H1 (cell line): ENCODE data around the gene PLB1. TPM values are rescaled to one million over a fixed set of nuclear protein-coding genes. Genes with fewer than 3 reads are reported as not detected.

Experiments used
- CTCF ChIA-PET: fragments of 300-600 bp; sonication (Branson Sonifier 250); formaldehyde crosslinking; loops from one replicate; lab custom pipeline; 2021; ENCODE audit not compliant: partially characterized antibody; lab: Charles Lee
- POLR2A ChIA-PET: fragments of 300-600 bp; sonication (Branson Sonifier 250); formaldehyde crosslinking; loops from one replicate; lab custom pipeline; 2021; ENCODE audit warnings: inconsistent platforms; ENCODE audit not compliant: partially characterized antibody; lab: Charles Lee
- DNase-seq, 2 experiments: peaks; one replicate each; pipeline versions ENCODE4 v3.0.0 to v3.0.0-alpha.2; 2010 to 2022; ENCODE audit warnings: low spot score in 2 of 2, low read depth in 1 of 2, mixed read lengths in 1 of 2
- FAIRE-seq: peaks from 2 replicates; lab custom pipeline; 2011; peaks lifted over from hg19 to GRCh38; lab: Jason Lieb, UNC
- H2AFZ ChIP-seq: 2 replicates; pipeline ENCODE4 v1.8.1; 2012; ENCODE audit warnings: low read length, inconsistent platforms
- H2AK5ac ChIP-seq: 2 replicates; pipeline ENCODE4 v1.6.1; 2013; ENCODE audit warnings: low read depth, low read length
- H2BK120ac ChIP-seq: replicated peaks from 2 replicates; pipeline ENCODE3; 2013; ENCODE audit warnings: low read depth, low read length, inconsistent platforms
- H2BK12ac ChIP-seq: 2 replicates; pipeline ENCODE4 v1.6.1; 2013; ENCODE audit warnings: low read depth, low read length
- H2BK15ac ChIP-seq: 2 replicates; pipeline ENCODE4 v1.6.1; 2013; ENCODE audit warnings: low read length
- H2BK20ac ChIP-seq: 2 replicates; pipeline ENCODE4 v1.6.1; 2013; ENCODE audit warnings: low read length
- H2BK5ac ChIP-seq: 2 replicates; pipeline ENCODE4 v1.6.1; 2013; ENCODE audit warnings: low read depth, low read length
- H3K14ac ChIP-seq: 2 replicates; pipeline ENCODE4 v1.6.1; 2013; ENCODE audit warnings: inconsistent platforms; ENCODE audit not compliant: insufficient read length
- H3K18ac ChIP-seq: 2 replicates; pipeline ENCODE4 v1.6.1; 2013; ENCODE audit warnings: low read length; ENCODE audit errors: extremely low read depth
- H3K23ac ChIP-seq: 2 replicates; pipeline ENCODE4 v1.6.1; 2013; ENCODE audit warnings: inconsistent platforms; ENCODE audit not compliant: insufficient read length
- H3K23me2 ChIP-seq: 2 replicates; pipeline ENCODE4 v1.6.1; 2013; ENCODE audit warnings: low read depth, low read length
- H3K27ac ChIP-seq: 2 replicates; pipeline ENCODE4 v1.6.1; 2011; ENCODE audit warnings: low read depth, low read length, inconsistent platforms
- H3K27me3 ChIP-seq, 4 experiments: replicated peaks in 1 of 4; 1 replicate in 1 of 4; 2 replicates in 3 of 4; pipeline versions ENCODE4 v1.6.1 to v1.8.1; 2011 to 2013; ENCODE audit warnings: low read length in 3 of 4, mild to moderate bottlenecking in 3 of 4, inconsistent platforms in 2 of 4, mixed read lengths in 2 of 4, moderate library complexity in 1 of 4; ENCODE audit not compliant: control insufficient read depth in 3 of 4, insufficient read depth in 3 of 4; ENCODE audit errors: extremely low read depth in 1 of 4
- H3K36me3 ChIP-seq, 4 experiments: 2 replicates each; pipeline versions ENCODE4 v1.6.1 to v1.8.1; 2011 to 2013; ENCODE audit warnings: mild to moderate bottlenecking in 4 of 4, low read length in 3 of 4, moderate library complexity in 2 of 4, control low read depth in 1 of 4, inconsistent platforms in 1 of 4; ENCODE audit not compliant: insufficient read depth in 4 of 4, control insufficient read depth in 2 of 4
- H3K4ac ChIP-seq: replicated peaks from 2 replicates; pipeline ENCODE3; 2013; ENCODE audit warnings: low read length, low read depth, mixed read lengths, inconsistent platforms; ENCODE audit not compliant: insufficient read length
- H3K4me1 ChIP-seq, 4 experiments: replicated peaks in 1 of 4; 1 replicate in 1 of 4; 2 replicates in 3 of 4; pipeline versions ENCODE4 v1.6.1 to v1.8.1; 2011 to 2013; ENCODE audit warnings: low read length in 3 of 4, inconsistent platforms in 2 of 4, mixed read lengths in 1 of 4; ENCODE audit not compliant: insufficient read depth in 4 of 4, control insufficient read depth in 3 of 4
- H3K4me2 ChIP-seq, 2 experiments: 2 replicates each; pipeline versions ENCODE4 v1.6.1 to v1.8.1; 2011 to 2013; ENCODE audit warnings: low read depth in 2 of 2, low read length in 2 of 2, control low read depth in 1 of 2, inconsistent platforms in 1 of 2, mild to moderate bottlenecking in 1 of 2; ENCODE audit not compliant: insufficient read depth in 1 of 2
- H3K4me3 ChIP-seq, 4 experiments: fragments of 200-600, 300-600 bp in 1 of 4; sonication (generic), shearing (Covaris generic), sonication (Bioruptor Twin) in 1 of 4; 2 replicates each; pipeline versions ENCODE4 v1.5.1 to v1.8.1; 2011 to 2016; ENCODE audit warnings: low read length in 4 of 4, low read depth in 3 of 4, control low read depth in 2 of 4, inconsistent platforms in 2 of 4, mild to moderate bottlenecking in 2 of 4, mixed read lengths in 1 of 4, moderate library complexity in 1 of 4; ENCODE audit not compliant: insufficient read depth in 2 of 4; ENCODE audit errors: extremely low read depth in 1 of 4
- H3K56ac ChIP-seq: replicated peaks from 2 replicates; pipeline ENCODE3; 2013; ENCODE audit warnings: low read depth, mild to moderate bottlenecking, mixed read lengths, low read length, inconsistent platforms; ENCODE audit not compliant: insufficient read length
- H3K79me1 ChIP-seq: 2 replicates; pipeline ENCODE4 v1.6.1; 2013; ENCODE audit warnings: low read depth, low read length, control low read depth
- H3K79me2 ChIP-seq, 2 experiments: 2 replicates each; pipeline versions ENCODE4 v1.6.1 to v1.8.1; 2012 to 2013; ENCODE audit warnings: low read length in 2 of 2, mild to moderate bottlenecking in 2 of 2, inconsistent platforms in 1 of 2; ENCODE audit not compliant: insufficient read depth in 2 of 2, control insufficient read depth in 1 of 2
- H3K9ac ChIP-seq, 4 experiments: replicated peaks in 1 of 4; 1 replicate in 1 of 4; 2 replicates in 3 of 4; pipeline versions ENCODE4 v1.6.1 to v1.8.1; 2011 to 2013; ENCODE audit warnings: low read depth in 3 of 4, low read length in 3 of 4, control low read depth in 2 of 4, mild to moderate bottlenecking in 2 of 4, moderate library complexity in 2 of 4, inconsistent platforms in 1 of 4; ENCODE audit errors: extremely low read depth in 1 of 4
- H3K9me3 ChIP-seq, 2 experiments: 2 replicates each; pipeline versions ENCODE4 v1.6.1 to v1.8.1; 2012 to 2013; ENCODE audit warnings: mild to moderate bottlenecking in 2 of 2, moderate library complexity in 2 of 2, control low read depth in 1 of 2, inconsistent platforms in 1 of 2, low read depth in 1 of 2, low read length in 1 of 2, mixed read lengths in 1 of 2; ENCODE audit not compliant: insufficient read depth in 2 of 2
- H4K20me1 ChIP-seq, 2 experiments: replicated peaks in 1 of 2; 2 replicates each; pipeline versions ENCODE3 to v1.8.1; 2011 to 2013; ENCODE audit warnings: inconsistent platforms in 2 of 2, low read length in 2 of 2, mild to moderate bottlenecking in 1 of 2; ENCODE audit not compliant: insufficient read depth in 2 of 2, control insufficient read depth in 1 of 2
- H4K5ac ChIP-seq: 2 replicates; pipeline ENCODE4 v1.6.1; 2013; ENCODE audit warnings: low read length, low read depth, mixed read lengths, inconsistent platforms; ENCODE audit not compliant: insufficient read length
- H4K8ac ChIP-seq: 2 replicates; pipeline ENCODE4 v1.8.0; 2013; ENCODE audit warnings: mild to moderate bottlenecking, moderate library complexity, low read length, inconsistent platforms; ENCODE audit not compliant: insufficient read depth; ENCODE audit errors: extremely low read depth
- H4K91ac ChIP-seq: replicated peaks from 2 replicates; pipeline ENCODE3; 2013; ENCODE audit warnings: low read length, mixed read lengths, inconsistent platforms; ENCODE audit not compliant: insufficient read length
- ASH2L ChIP-seq: fragments of 200-600, 300-600 bp; sonication (generic); IDR thresholded peaks from one replicate; pipeline ENCODE4 v1.7.1; 2017; ENCODE audit warnings: low read length
- ATF3 ChIP-seq: IDR thresholded peaks from 2 replicates; pipeline ENCODE4 v1.6.1; 2011; ENCODE audit warnings: low read depth, mild to moderate bottlenecking, low read length; ENCODE audit not compliant: insufficient read depth
- CHD2 ChIP-seq: IDR thresholded peaks from 2 replicates; pipeline ENCODE4 v1.6.1; 2012; ENCODE audit warnings: low read length, improper control_type of control experiment
- EGR1 ChIP-seq: IDR thresholded peaks from 2 replicates; pipeline ENCODE4 v1.6.1; 2011; ENCODE audit warnings: low read depth, low read length, borderline replicate concordance
- EP300 ChIP-seq, 2 experiments: IDR thresholded peaks; 1 replicate in 1 of 2; 2 replicates in 1 of 2; pipeline ENCODE4 v1.6.1; 2011 to 2012; ENCODE audit warnings: low read depth in 2 of 2, low read length in 2 of 2, mild to moderate bottlenecking in 2 of 2, borderline replicate concordance in 1 of 2, inconsistent platforms in 1 of 2, moderate library complexity in 1 of 2
- FOSL1 ChIP-seq: IDR thresholded peaks from 2 replicates; pipeline ENCODE4 v1.6.1; 2011; ENCODE audit warnings: mild to moderate bottlenecking, low read depth, low read length, moderate library complexity; ENCODE audit not compliant: insufficient read depth
- MAX ChIP-seq: IDR thresholded peaks from 2 replicates; pipeline ENCODE4 v1.6.1; 2012; ENCODE audit warnings: inconsistent platforms
- RAD21 ChIP-seq, 2 experiments: IDR thresholded peaks in 1 of 2; conservative IDR thresholded peaks in 1 of 2; 2 replicates each; pipeline ENCODE4 v1.6.1; 2011; ENCODE audit warnings: low read depth in 2 of 2, low read length in 2 of 2, improper control_type of control experiment in 1 of 2, inconsistent platforms in 1 of 2, mild to moderate bottlenecking in 1 of 2, moderate library complexity in 1 of 2
- RNF2 ChIP-seq: fragments of 200-900, 300-1000 bp; sonication (generic); IDR thresholded peaks from 2 replicates; pipeline ENCODE4 v1.7.1; 2016; ENCODE audit warnings: borderline replicate concordance, low read depth, mild to moderate bottlenecking, antibody characterized with exemption, low read length; ENCODE audit not compliant: poor library complexity, severe bottlenecking; ENCODE audit errors: missing control alignments
- RXRA ChIP-seq: IDR thresholded peaks from 2 replicates; pipeline ENCODE4 v1.6.1; 2011; ENCODE audit warnings: low read depth, mild to moderate bottlenecking, low read length, moderate library complexity; ENCODE audit not compliant: insufficient read depth
- SAP30 ChIP-seq: fragments of 300-600 bp; sonication (generic); IDR thresholded peaks from 2 replicates; pipeline ENCODE4 v1.7.1; 2012; ENCODE audit warnings: low read length, moderate library complexity, mild to moderate bottlenecking, inconsistent platforms; ENCODE audit not compliant: insufficient read depth, insufficient replicate concordance
- TBP ChIP-seq: IDR thresholded peaks from 2 replicates; pipeline ENCODE4 v1.6.1; 2011; ENCODE audit warnings: low read depth, low read length, improper control_type of control experiment
- TEAD4 ChIP-seq: IDR thresholded peaks from 2 replicates; pipeline ENCODE4 v1.6.1; 2012; ENCODE audit warnings: low read depth, low read length, inconsistent platforms, mixed read lengths
- WGBS, 2 experiments: shearing (Covaris generic) in 1 of 2; methylation state at CpG; one replicate each; pipeline versions ENCODE4 v1.1.6 to v1.1.7; 2013 to 2015; ENCODE audit warnings: low lambda C conversion rate in 2 of 2, mixed read lengths in 2 of 2, inconsistent platforms in 1 of 2, low coverage in 1 of 2, missing lambda C conversion rate in 1 of 2; ENCODE audit not compliant: insufficient replicate concordance in 2 of 2, insufficient coverage in 1 of 2, insufficient read length in 1 of 2; ENCODE audit errors: extremely low coverage in 1 of 2, missing lambda C conversion rate in 1 of 2; 5-methylcytosine and 5-hydroxymethylcytosine counted together
- polyA plus RNA-seq, 7 experiments: library from polyadenylated mRNA; depleted of rRNA in 3 of 7; stranded (reverse) in 5 of 7; unstranded in 2 of 7; fragments of >200 nt in 5 of 7; fragments of 200-250 nt in 2 of 7; gene quantifications; 1 replicate in 5 of 7; 2 replicates in 1 of 7; 4 replicates in 1 of 7; pipeline versions ENCODE4 v1.2.1 to v1.2.3, GENCODE V29; 2011 to 2013; ENCODE audit warnings: missing spikeins in 2 of 7, mixed read lengths in 2 of 7
- total RNA-seq: library from RNA; stranded (reverse); fragmentation: NEBNext Ultra II Directional; extraction: Animal tissue kit (Norgen Biotek cat#: 25700); gene quantifications from 2 replicates; pipeline ENCODE4 v1.2.1, GENCODE V29; 2021

The PLB1 gene
- total and polyA plus RNA-seq, 2 of the 8 experiments (the other 6 are each of a cell fraction or from before 2014, with no cell fraction given): 0.20 to 0.36 TPM

GRCh38 chr2:28640908-28641300 is 145.0 kb downstream of the PLB1 start:
- WGBS, 2 experiments: 91% methylated on average over 13 of the region's 13 CpGs; no CpG with 5 or more reads in 1 of the 2 experiments
- DNase-seq (no peak), FAIRE-seq (no peak)
- H4K91ac ChIP-seq: no peak overlapping the region
- H3K23ac ChIP-seq: no peak overlapping the region
- no peak overlapping the region for H3K18ac ChIP-seq
- no peak overlapping the region for H4K5ac ChIP-seq
- H3K4me2 ChIP-seq: no peak overlapping the region
- no peak overlapping the region for H3K9ac ChIP-seq
- H3K27ac ChIP-seq: no peak overlapping the region
- no peak overlapping the region for H3K14ac ChIP-seq
- H3K9me3 ChIP-seq: no peaks in the 10 kb centered on the region
- H3K4me1 ChIP-seq: peaks cover 0 to 10% (median 2%) of the 10 kb centered on the region in 4 experiments; a peak in 2 of 7 replicates
- no peak overlapping the region for H2BK120ac ChIP-seq
- no peak overlapping the region for H2AFZ ChIP-seq
- H3K36me3 ChIP-seq: no peaks in the 10 kb centered on the region
- H3K23me2 ChIP-seq: no peaks in the 10 kb centered on the region
- H2AK5ac ChIP-seq: no peak overlapping the region
- H3K79me1 ChIP-seq: no peaks in the 10 kb centered on the region
- H3K79me2 ChIP-seq: no peaks in the 10 kb centered on the region
- ChIA-PET CTCF (no interaction called here), POLR2A (no interaction called here)
- H4K8ac ChIP-seq: no peak overlapping the region
- H2BK5ac ChIP-seq: no peak overlapping the region
- H3K4me3 ChIP-seq: no peak overlapping the region
- H4K20me1 ChIP-seq: no peaks in the 10 kb centered on the region
- H2BK15ac ChIP-seq: no peak overlapping the region
- H2BK12ac ChIP-seq: no peak overlapping the region
- H2BK20ac ChIP-seq: no peak overlapping the region
- H3K27me3 ChIP-seq: no peaks in the 10 kb centered on the region
- H3K56ac ChIP-seq: no peak overlapping the region
- no peak overlapping the region for H3K4ac ChIP-seq
- TF ChIP-seq CHD2 (no peak), SAP30 (no peak), EGR1 (no peak), ASH2L (no peak), RNF2 (no peak), EP300 (IDR thresholded peaks at IDR 0.05; ENCODE audit: borderline replicate concordance in 1 of 2, low read depth in 2 of 2, low read length in 2 of 2) (no peak), RXRA (no peak), RAD21 (IDR thresholded peaks at IDR 0.05 in 1 of 2, conservative IDR thresholded peaks at IDR 0.05 in 1 of 2; ENCODE audit: low read depth in 2 of 2, low read length in 2 of 2) (no peak), TEAD4 (no peak), ATF3 (no peak), TBP (no peak), FOSL1 (no peak), MAX (no peak)
